ENCODE results near the gene RAPGEF6.
"Not testable (repeated sequence)": the region's sequence is repeated elsewhere in the genome, so short reads cannot be mapped to it uniquely, and the experiment has no call there.

Gene RAPGEF6

DNA sequence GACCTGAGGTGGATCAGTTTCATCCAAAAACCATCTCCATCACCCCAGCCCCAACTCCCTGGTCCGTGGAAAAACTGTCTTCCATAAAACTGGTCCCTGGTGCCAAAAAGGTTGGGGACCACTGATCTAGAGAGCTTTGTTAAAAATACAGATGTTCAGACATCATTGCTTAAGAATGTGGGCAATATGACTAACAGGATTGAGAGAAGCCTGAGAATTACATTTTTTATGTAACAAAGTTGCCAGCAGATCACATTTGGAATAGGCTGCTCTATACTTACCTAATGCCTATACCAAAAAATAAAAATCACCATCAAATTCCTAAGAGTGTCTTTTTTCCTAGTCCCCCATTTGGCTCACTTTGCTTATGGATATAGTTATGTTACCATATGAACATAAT lies 143.3 kb downstream of the RAPGEF6 start:
- DNase-seq, result no peak

DNA sequence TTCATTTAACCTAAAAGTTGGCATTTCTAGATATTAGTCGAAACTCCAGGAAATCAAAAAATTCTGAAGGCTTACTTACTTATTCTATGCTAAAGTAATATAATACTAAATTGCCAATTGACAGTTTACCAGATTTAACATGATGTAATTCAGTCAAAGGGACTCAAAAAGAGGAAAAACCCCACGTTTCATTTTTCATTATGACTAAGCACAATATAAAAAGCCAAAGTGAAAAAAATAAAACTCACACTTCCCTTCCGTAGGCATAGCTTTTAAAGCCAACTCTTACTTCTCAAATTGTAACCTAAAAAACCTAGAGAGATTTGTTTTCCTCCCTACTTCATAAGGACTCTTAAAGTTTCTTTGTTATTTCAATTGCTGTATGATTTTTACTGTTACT lies 146.6 kb downstream of the RAPGEF6 start:
- peak; percentile 37 for DNase-seq

- not testable (repeated sequence) for DNase-seq
Observed at GRCh38 chr5:131487371-131487770, 147.7 kb downstream of the RAPGEF6 start.

- no peak for DNase-seq
Observed at GRCh38 chr5:131482617-131483016, 152.4 kb downstream of the RAPGEF6 start.

DNA sequence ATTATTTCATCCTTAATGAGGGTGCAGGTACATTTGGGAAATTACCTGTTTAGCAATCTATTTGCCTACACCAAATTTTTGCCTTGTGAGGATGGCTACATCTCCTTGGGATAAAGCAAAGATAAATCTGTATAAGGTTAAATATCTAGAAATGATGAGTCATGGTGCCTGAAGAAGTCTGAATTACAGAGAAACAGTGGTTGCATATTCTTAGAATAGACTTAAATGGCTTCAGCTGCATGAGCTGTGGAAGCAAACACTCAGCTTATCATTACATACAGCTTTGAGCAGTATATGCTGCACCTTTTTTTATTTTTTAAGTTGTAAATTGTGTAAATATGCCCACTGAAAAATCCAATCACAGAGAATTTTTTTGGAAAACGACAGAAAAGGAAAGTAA lies 153.5 kb downstream of the RAPGEF6 start:
- peak; percentile 11 for DNase-seq

GRCh38 chr5:131475541-131475941 lies 159.5 kb downstream of the RAPGEF6 start:
- no peak for DNase-seq

DNA sequence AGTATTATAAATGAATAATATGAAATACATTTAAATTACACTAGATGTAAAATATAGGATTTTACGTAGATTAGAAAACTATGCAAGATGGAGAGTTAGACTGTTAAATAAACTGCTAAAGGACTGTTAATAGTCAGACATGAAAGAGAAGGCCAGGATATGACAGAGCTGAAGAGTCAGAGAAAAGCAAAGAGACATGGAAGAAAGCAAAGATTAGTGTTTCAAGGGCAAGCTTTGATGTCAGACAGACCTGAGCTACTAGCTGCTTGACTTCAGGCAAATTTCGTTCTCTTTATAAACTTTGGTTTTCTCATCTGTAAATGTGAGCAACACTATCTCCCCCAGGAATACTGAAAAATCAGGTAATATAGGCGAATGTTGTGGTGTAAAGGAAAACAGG lies 161.3 kb downstream of the RAPGEF6 start:
- no peak for DNase-seq

DNA sequence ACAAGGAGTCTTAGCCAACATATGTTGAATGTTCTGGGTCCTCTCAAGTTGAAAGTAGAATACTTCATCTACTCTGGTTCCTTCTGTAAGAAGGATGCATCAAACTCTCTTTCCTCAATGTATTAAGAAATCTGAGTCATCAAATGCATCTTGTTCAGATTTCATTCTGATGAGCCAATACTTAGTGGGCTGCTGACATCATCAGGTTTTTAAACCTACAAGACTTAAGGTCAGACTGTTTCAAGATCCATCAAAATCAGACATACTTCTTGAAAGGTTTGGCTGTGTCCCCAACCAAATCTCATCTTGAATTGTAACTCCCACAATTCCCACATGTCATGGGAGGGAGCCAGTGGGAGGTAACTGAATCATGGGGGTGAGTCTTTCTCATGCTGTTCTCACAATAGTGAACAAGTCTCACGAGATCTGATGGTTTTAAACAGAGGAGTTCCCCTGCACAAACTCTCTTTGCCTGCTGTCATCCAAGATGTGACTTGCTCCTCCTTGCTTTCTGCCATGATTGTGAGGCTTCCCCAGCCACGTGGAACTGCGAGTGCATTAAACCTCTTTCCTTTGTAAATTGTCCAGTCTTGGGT lies 168.8 kb downstream of the RAPGEF6 start:
- DNase-seq, result peak; percentile 23

DNA sequence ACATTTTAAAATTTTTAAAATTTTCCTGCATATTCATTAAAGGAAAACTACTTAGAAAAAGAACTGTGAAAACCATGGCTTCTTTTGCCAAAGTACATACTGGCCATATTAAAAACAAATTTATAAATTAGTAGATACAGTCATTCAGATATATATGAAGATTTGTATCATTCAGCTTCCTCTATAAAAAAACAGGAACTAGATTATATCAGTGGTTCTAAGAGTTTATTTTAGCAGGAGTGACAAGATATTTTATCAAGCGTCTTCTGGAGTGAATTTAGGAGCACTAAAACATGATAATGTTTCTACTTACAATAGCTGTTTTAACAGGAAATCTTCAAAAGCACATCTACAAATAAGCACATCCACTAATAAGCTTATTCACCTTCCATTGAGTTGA lies 171.4 kb downstream of the RAPGEF6 start:
- no peak for DNase-seq

DNA sequence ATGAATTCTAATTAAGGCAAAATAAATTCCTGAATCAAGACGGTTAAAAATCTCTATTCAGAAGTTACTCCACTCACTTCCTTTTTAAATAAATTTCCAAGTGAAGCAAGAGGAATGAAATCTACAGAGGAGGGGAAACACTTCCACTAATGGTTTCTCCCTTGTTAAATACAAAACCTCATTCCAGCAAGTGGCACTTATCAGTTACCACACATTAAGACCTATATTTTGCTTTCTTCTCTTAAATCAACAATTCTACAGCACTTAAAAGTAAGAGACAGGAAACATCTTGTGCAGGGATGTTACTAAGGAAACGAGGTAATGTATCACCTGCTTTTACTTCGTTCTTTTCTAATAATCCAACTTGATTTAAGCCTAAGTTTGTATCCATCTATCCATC lies 172.6 kb downstream of the RAPGEF6 start:
- peak; percentile 0 for DNase-seq

GRCh38 chr5:131461742-131462141 lies 173.3 kb downstream of the RAPGEF6 start:
- no peak for DNase-seq

DNA sequence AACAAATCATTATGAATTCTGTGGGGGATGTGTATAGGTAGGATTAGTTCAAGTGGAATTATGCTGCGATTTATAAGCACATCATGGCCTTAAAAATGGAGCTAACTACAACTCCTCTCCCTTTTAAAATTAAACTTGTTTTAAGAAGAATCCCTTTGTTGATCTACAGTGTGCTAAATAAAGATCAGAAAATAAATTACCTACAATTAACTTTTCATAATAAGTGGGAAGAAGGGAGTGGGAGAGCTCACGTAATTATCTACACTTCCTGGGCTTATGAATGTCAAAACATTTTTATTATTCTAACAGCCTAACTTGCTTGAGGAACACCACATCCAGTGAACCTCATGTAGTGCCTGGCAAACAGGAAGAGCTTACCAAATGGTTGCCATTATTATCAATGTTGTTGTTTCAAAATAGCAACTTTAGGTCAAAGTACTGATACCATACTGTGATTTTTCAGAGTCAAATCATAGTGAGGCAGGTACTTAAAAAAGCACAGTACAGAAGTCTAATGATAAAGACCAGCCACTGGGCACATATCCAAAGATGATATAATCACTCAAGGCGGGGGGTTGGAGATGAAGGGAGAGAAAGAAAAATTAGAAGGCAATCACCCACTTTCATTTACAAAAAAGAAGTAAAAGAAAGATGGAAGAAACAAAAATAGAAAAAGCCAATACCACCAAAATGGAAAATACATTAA lies 174.0 kb downstream of the RAPGEF6 start:
- DNase-seq, result no peak

DNA sequence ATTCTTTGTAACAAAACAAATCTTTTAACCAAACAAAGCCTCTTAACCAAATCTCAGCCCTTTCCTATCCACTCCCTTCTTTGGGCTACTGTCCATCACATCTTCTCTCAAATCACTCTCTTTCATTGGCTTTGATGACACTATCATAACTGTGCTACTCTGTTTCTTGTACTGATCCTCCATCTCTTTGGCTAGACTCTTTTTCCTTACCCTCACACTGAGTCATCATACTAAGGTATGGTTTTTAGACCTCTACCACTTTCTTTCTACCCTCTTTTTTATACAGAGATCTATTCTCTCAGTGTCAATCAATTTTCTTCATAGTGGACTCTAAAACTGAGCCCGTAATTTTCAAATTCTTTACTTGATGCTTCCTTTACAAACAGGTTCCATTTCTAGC lies 174.9 kb downstream of the RAPGEF6 start:
- no peak for DNase-seq

- no peak for DNase-seq
Observed at GRCh38 chr5:131459216-131459615, 175.8 kb downstream of the RAPGEF6 start.

GRCh38 chr5:131457193-131457592 lies 177.8 kb downstream of the RAPGEF6 start:
- no peak for DNase-seq

DNA sequence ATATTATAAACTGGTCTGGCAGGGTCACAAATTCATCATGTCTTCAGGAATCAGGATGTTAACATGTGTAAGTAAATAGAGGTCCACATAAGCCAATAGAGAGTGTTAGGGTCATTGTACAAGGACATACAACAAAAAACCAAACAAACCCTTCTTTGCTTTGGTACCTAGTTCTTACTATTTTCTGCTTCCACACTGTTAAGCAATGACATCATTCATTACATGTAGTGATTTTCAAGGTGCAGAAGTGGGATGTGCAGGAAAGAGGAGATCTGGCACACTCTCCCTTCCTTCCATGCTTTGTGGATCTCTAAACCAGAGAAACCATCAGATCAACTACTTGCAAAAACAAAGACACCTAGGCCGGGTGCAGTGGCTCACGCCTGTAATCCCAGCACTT lies 184.1 kb downstream of the RAPGEF6 start:
- no peak for DNase-seq

DNA sequence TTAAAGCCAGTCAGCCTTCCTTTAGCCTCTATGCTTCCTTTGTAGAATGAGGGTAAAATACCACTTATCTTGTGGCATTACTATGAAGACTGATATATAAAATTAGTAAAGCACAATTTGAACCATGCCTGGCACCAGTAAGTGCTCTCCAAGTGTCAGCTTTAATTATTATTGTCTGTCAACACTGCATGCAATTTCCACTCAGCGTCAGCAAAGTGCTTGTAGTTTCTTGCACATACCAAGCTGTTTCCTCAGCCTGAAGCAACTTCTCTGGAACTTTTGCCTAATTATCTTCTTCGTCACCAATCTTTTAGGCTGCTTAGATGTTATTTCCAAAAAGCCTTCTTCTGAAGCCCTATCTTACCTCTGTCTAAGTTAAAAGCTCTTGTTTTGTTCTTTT lies 193.8 kb downstream of the RAPGEF6 start:
- DNase-seq, result no peak

DNA sequence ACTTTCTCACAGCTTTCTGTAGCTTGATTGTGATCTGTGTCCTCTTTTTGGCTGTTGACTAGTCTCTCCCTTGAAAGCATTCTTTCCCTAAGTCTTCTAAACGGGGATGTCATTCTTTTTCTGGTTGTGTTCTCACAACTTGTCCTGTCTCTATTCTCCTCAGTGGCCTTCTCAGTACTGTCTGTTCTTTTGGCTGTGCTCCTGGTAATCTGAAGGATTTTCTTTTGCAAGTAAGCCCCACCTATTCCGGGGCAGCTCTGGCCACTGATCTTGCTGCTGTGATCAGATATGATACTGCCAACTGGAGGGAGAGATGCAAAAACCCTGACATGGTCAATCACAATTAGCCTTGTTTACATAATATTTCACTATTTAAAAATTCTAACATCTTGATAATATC lies 198.9 kb downstream of the RAPGEF6 start:
- DNase-seq, result no peak

- DNase-seq, result no peak
Observed at GRCh38 chr5:131433109-131433508, 201.9 kb downstream of the RAPGEF6 start.

GRCh38 chr5:131431794-131432193 lies 203.2 kb downstream of the RAPGEF6 start:
- DNase-seq, result no peak

DNA sequence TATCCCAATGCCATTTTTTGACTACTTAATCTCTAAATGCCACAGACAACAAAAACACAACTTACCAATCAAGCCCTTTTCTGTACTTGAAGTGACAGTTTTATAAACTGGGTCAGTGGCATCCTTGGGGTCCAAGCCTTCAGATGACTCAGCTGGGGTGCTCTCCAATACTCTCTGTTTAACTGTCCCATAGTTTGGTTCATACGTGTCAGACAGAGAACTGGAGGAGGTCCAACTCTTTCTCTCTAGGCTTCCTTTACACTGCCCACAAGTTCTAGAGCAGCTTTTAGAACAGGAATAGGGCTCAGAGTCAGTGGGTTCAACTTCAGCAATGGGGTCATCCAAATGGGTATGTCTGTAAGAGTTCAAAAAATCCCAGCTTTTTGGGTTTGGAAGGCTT lies 204.2 kb downstream of the RAPGEF6 start:
- no peak for DNase-seq

DNA sequence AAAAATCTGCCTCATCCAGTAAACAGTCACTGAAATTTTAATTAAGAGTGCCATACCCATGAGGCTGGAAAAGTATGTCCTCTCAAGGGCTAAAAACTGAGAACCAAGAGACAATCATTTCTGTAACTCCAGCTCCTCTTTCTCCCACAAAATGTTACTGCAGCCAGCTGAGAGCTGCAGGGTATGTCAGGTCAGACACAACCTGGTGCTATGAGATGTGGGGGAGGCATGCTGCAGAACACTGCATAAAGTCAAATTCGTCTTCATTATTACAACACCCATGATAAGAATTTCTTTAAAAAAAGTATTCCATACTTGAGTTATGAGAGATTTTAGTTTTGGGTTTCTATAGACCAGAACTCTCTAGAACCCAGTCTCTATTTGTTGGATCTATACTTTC lies 209.0 kb downstream of the RAPGEF6 start:
- DNase-seq, result no peak

GRCh38 chr5:131423056-131423455 lies 212.0 kb downstream of the RAPGEF6 start:
- DNase-seq, result no peak

GRCh38 chr5:131419877-131420276 lies 215.2 kb downstream of the RAPGEF6 start:
- DNase-seq, result no peak

DNA sequence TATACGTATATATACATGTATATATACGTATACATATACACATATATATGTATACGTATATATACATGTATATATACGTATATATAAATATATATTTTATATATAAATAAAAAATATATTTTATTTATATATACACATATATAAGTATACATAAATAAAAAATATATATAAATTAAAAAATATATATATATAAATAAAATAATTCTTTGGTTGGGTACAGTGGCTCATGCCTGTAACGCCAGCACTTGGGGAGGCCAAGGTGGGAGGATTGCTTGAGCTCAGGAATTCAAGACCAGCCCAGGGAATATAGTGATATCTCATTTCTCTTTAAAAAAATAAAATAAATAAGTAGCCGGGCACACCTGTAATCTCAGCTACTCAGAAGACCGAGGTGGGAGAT lies 216.2 kb downstream of the RAPGEF6 start:
- DNase-seq, result no peak
